Stimulated activated CD4-positive, alpha-beta T cell treated with anti-CD3 and anti-CD28 coated beads, Interleukin-4, amount 100 ng/mL, for 1 hour (primary cell): ENCODE results near the gene HOXA7.

ENCODE experiments used
- DNase-seq: peaks from one replicate; pipeline ENCODE4 v3.0.0-alpha.2; 2020

HOXA7 gene

GRCh38 chr7:27182285-27182841 is 25.9 kb upstream of the HOXA7 start:
- DNase-seq = no peak

- no peak for DNase-seq
Observed at GRCh38 chr7:27181795-27182275, 25.4 kb upstream of the HOXA7 start.

DNA sequence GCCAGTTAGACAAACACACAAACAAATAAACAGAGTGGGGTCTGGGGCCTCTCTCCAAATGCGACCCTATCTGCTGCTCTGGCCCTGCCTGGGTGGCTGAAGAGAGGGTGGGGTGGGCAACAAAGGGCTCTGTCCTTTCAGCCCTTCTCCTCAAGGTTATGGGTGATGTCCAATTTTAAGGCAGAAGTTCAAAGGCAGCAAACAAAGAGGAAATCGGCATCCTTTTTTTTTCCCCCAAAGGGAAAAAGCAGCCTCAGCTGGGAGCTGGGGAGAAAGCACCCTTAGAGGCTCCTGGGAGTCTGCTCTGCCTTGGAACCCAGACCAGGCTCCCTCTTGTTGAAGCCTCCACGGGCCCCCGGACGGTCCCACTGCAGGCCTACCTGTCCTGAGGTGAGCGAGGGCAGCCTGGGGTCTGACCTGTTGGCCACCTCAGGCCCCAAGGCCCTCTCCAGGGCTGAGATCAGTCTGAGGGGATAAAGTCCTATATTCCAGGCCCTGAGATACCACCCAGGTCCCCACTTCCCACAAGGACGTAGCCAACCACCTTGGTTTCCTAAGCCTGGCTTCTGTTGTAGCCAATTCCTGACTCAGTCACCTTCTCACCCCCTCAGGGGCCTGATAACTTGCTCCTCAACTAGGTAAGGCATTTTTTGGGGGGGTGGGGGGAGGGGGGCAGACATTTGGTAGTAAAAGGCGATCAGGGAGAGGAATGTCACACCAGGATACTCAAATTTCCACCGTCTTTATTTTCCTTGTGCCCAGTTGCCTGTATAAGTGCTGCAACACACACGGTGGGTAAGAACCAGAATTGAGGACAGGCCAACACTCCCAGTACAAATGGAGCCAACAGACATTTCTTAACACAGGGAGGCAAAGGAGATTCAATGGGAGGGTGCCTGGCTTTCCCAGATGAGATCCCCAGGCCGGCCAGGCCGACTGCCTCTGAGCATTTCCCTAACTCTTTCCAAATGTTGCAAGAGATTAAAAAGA is 24.3 kb upstream of the HOXA7 start:
- no peak for DNase-seq

GRCh38 chr7:27179503-27180430 is 23.3 kb upstream of the HOXA7 start:
- DNase-seq = peak; percentile 72

DNA sequence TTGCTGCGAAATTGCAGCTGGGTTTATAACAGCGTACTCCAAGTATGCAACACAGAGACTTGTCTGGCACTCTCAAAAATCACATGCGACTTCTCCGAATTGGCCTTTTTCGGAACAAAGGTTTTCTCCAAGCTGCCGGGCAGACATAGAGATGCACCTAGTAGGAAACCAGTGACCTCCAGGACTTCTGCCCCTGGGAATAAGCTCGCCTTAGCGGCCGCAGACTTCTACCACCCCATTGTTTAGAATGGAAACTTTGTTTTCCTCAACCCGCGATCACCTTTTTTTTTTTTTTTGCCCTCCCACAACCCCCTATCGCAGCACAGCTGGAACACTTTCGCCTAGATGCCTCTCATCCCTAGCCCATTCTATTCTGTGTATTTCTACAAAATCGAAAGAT is 22.6 kb upstream of the HOXA7 start:
- no peak for DNase-seq

- no peak for DNase-seq
Observed at GRCh38 chr7:27178366-27178765, 21.9 kb upstream of the HOXA7 start.

GRCh38 chr7:27177795-27178320 is 21.4 kb upstream of the HOXA7 start:
- DNase-seq = no peak

DNA sequence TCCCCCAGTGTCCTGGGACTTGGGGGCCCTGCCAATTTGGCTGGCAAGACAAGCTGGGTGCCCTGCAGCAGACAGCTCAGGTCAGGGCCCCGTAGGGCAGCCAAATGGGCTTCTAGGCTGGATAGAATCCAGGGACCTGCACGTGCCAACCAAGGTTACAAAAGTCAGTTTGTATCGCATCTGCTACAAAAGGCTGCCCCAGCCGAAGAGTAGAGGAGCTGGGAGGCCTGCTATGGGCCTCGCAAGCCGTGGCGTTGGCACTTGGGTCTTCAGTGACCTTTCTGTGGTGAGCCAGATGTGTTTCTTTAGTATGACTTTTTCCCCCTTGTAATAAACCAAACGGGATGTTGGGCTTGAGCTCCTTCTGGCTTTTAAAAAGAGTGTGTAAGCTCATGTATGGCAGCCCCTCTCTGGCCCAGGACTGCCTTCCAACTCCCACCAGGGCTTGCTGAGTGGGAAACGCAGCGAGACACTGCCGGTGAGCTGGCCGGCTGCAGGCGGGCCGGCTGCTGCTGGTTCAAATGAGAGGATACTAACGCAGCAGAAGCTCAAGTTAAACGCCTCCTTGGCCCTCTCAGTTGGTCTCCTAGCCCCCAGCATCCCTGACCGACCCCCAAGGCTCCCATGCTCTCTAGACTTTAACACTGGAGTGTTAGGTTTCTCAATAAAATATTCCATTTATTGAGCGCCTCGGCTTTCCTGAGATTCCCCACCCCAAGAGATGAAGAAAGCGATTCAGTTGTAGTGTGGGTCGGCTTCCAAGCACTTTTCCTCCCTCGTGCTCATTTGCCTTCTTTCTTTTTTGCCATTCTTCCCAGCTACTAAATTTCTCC is 20.7 kb upstream of the HOXA7 start:
- no peak for DNase-seq

GRCh38 chr7:27176524-27176845 is 20.0 kb upstream of the HOXA7 start:
- DNase-seq = no peak

DNA sequence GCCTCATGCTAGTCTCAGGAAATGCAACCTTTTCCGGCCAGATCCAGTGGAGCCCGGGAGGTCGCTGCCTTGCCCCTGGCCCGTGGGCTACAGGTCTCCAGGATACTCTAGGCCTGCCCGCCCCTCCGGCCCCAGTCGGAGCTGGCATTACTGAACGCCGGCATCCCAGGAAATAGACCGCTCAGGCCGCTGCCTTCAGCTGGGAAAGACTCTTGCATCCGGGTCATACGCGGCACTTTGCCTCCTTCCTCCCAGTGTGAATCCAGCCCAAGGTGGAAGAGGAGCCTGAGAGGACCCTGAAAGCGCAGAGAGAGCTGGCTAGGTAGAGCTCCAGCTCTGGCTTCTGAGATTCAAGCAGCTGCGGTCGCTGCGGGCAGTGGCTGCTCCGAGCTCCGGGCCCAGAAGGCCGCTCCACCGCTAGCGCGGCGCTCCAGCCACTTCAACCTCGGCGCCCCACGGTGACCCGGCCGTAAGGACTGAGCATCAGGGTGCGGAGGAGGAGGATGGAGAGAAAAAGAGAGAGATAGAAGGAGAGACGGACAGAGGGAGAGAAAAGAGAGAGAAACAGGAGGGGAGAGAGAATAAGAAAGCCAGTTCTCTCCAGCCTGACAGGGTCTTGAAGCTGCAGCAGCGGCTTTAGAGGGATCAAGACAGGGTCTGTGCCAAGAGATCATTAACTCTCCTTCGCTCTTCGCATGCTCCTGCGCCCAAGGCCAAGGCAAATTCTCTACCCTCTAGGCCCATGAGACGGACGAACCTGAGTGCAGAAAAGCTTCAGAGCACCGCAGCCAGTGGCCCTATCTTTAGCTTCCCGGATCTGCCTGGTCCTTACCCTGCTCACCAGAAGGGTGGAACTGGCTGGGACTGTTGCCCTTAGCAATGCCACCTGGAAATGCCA is 19.4 kb upstream of the HOXA7 start:
- DNase-seq = no peak

- DNase-seq = no peak
Observed at GRCh38 chr7:27174874-27175625, 18.6 kb upstream of the HOXA7 start.

GRCh38 chr7:27173956-27174873 is 17.7 kb upstream of the HOXA7 start, which contains the start of gene HOXA10:
Gene HOXA10, minus strand, starts transcription at chr7:27174320. Its CDS starts 14 bp downstream, at chr7:27174306.
- no peak for DNase-seq

DNA sequence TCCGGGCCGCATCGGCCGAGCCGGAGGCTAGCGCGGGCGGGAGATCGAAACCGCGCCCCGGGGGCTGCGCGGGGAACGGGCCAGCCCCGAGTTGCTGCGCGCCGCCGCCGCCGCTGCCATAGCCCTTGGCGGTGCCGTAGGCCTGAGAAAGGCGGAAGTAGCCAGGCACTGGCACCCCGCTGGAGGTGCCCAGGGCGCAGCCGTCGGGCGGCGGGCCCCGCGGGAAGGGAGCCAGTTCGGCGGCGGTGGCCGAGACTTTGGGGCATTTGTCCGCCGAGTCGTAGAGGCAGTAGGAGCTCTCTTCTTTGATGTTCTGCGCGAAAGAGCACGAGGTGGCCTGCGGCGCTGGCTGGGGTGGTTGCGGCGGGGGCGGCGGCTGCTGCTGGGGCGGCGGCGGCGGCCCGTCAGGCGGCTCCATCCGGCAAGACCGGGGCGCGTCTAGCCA is 17.1 kb upstream of the HOXA7 start:
- no peak for DNase-seq

- no peak for DNase-seq
Observed at GRCh38 chr7:27172823-27173510, 16.5 kb upstream of the HOXA7 start.

DNA sequence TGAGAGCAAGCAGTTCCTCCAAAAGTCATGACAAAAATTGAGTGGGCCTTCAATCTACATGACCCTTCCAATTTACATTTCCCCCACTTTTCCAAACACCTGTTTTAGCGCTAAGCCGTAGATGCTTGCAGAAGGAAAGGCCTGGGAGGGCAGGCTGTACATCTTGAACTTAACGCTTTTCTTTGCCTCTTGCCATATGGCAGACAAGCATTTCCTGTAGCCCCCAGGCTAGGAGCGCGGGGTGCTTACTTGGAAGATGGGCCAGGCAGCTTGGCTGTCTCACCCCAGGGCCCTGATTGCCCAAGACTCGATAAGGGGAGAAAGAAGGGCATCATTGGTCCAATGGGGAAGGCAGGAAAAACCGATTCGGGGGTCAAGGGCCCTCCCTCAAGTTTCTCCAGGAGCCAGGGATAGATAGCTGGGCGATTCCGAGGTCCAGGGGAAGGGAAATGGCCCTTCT is 15.9 kb upstream of the HOXA7 start:
- DNase-seq = no peak

- DNase-seq = no peak
Observed at GRCh38 chr7:27171637-27172314, 15.3 kb upstream of the HOXA7 start.

DNA sequence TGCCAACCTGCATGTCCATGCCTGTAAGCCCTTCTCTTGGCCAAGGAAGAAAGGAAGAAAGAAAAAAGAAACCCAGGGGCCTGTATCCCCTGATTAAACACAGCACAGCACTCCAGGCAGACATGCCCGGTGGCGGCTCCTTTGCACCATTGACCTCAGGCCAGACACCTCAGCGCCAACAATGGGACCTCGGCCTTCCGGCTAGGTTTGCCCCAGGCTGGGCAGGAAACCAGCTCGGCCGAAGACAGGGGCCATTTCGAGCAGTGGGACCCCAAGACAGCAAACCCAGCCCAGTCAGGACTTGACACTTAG is 14.8 kb upstream of the HOXA7 start:
- no peak for DNase-seq
